Kasumi-1 (cell line): ENCODE results near the gene KIF18B.

Experiments
- DNase-seq, 2 experiments: peaks; one replicate each; lab custom pipeline; 2025; lab: John Stamatoyannopoulos, UW

KIF18B gene

DNA sequence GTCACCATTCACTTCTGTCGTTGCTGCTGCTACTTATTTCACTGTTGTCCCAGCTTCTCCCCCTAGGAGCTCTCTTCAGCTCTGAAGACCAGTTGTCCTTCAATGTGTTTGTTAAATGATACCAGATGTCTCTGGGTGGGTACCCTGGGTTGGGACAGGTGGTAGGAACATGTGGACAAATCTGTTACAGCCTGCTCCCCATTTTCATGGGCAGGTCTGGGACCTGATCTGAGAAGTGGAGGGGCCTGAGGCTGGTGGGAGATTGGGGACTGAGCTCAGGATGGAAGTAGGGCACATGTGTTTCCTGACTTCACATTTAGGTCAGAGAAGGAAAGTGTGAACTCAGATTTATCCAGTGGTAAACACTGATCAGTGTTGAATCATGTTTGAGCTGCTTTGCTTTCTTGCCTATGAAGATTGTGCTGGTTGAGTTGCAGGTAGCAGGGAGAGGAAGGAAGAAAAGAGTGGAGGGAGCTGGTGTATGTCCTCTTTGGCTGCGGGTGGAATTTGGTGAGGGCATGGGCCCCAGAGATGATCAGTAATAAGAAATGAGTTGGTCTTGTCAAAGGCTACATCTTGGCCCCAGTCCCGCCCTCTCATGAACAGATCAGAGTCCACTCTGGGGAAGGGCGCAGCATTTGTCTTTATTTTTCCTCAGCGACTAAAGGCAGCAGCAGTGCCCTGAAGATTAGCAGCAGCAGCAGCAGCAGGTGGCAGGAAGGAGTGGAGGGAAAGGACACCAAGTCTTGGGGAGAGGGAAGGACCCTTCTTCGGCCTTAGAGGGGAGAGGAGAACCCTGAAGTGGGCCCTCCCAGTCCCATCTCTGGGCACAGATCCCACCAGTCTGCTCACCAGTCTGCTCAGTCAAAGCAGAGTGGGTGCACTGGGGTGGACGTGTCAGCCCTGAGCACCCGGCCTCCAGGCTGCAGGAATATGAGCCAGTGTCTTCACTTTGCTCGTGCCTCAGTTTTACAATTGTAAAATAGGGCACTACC, 42.3 kb downstream of the KIF18B start:
- no peak for DNase-seq

GRCh38 chr17:44904001-44904984, 43.3 kb downstream of the KIF18B start:
- no peak for DNase-seq

- DNase-seq: no peak
Measured at GRCh38 chr17:44903012-44903685, 44.4 kb downstream of the KIF18B start.

DNA sequence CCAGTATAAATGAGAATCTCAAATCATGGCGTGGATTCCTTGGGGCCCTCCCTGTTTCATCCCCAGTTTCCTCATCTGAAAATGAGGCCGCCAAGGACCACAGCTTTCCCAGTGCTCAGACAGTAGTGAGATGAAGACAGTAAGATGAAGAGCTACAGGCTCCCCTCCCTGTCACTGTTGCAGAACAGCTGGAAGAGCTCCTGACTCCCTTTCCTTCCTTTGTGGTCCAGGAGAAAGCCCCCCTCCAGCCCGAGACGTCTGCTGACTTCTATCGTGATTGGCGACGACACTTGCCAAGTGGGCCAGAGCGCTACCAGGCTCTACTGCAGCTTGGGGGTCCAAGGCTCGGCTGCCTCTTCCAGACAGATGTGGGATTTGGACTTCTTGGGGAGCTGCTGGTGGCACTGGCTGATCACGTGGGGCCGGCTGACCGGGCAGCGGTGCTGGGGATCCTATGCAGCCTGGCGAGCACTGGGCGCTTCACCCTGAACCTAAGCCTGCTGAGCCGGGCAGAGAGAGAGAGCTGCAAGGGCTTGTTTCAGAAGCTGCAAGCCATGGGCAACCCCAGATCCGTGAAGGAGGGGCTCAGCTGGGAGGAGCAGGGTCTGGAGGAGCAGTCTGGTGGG, 45.3 kb downstream of the KIF18B start:
- no peak for DNase-seq

GRCh38 chr17:44901411-44901921, 46.1 kb downstream of the KIF18B start:
- DNase-seq: no peak

- DNase-seq: no peak
Measured at GRCh38 chr17:44900894-44901293, 46.7 kb downstream of the KIF18B start.

DNA sequence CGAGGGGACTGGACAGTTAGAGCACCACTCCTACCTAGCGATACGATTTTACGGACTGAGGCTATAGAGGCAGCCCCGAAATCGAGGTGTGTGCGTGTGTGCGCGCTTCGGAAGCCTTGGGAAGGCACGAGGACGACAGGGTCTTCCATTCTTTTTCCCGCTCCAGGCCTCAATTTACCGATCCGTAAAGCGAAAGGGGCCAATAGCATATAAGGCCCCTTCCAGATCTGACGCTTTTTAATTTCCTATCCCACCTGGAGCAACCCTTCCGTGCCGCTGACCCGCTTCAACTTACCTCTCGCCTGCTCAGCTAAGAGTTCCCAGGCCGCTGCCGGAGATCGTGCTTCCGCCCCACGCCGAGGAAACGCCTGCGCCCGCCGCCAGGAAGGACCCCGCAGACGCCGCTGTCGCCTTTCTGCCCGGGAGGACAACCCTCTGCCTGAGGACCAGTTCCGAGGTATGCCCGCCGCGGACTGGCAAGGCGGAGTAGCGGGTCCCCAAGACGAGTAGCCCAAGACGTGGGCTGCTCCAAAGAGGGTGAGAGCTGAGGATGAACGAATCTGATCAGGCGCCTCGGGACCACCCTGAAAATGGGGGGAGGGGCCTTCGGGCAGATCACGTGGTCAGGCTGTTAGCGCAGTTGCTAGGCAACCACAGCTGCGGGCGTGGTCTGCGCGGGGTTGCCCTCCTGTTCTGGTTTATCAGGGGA, 48.3 kb downstream of the KIF18B start, which contains the start of gene EFTUD2:
Gene EFTUD2 (minus strand): TSS at position 372 of the 709 bp plus-strand sequence. CDS start 4,924 bp downstream, outside the sequence.
- DNase-seq: peak; percentile 81 to 87

GRCh38 chr17:44898768-44899073, 48.9 kb downstream of the KIF18B start:
- DNase-seq: peak; percentile 78 to 79

- no peak for DNase-seq
Measured at GRCh38 chr17:44894642-44895041, 52.9 kb downstream of the KIF18B start.

DNA sequence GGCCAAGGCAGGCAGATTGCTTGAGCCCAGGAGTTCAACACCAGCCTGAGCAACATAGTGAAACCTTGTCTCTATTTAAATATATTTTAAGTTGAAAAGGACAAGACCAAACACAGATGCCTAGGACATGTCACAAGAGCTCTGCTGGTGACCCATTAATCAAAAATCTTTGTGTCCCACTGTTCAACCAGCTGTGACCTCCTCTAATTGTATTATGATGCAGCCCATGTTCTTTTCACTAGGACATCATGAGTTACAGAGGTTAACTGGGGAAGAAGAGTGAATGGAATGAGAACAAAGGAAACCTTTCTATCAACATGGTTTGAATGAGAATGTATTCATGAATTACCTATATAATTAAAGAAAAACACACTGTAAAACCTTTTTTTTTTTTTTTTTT, 55.3 kb downstream of the KIF18B start:
- no peak for DNase-seq

DNA sequence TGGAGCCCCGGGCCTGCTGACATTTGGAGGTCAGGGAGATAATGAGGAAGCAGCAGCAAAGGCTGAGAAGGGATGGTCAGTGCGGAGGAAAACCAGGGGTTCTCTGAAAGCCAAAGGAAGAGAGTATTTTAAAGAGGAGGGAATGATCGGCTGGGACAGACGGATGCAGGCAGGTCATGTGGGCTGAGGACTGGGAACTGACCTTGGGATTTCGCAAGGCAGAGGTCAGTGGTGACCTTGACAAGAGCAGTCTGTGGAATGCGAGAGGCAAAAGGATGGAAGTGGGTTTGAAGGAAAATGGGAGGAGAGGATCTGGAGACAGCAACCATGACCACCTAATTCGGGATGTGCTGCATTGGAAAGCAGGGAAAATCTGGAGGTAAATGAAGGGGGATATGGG, 58.6 kb downstream of the KIF18B start:
- no peak for DNase-seq

- peak; percentile 71 to 79 for DNase-seq
Measured at GRCh38 chr17:44887971-44888954, 59.3 kb downstream of the KIF18B start.

- DNase-seq: no peak
Measured at GRCh38 chr17:44887016-44887415, 60.6 kb downstream of the KIF18B start.

DNA sequence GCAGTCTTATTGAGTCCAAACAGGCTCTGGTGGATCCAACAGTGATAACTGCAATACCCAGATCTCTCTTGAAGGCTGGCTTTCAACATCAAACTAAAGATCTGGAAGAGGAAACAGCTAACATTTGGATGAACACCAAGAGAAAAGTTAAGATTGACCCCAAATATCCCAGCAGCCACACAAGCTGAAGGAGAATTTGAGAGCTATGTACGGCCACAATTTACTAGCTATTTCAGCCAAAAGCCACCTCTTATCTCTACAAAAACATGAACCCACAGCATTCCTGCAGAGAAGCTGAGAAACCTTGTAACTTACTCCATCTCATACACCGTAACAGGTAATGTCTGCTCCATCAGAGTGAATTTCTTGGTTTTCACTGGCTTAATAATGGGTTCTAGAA, 62.6 kb downstream of the KIF18B start:
- DNase-seq: no peak

- no peak for DNase-seq
Measured at GRCh38 chr17:44881145-44881544, 66.4 kb downstream of the KIF18B start.

DNA sequence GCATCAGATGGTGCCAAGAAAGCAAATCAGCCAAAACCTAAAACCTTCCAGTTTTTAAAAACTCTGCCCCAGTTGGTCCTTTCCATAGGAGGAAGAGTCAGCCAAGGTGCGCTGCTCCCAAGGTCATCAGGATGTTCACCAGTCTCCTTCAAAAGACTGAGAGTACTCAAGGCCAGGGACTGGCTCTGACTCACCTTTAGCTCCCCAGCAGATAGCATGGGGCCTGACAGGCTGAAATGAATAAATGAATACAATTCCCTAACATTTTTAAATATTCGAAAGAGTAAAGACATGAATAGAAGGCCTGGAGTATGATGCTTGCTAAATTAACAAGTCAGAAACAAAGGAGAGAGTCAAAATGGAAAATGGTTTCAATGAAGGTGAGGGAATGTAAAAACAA, 67.5 kb downstream of the KIF18B start:
- no peak for DNase-seq

DNA sequence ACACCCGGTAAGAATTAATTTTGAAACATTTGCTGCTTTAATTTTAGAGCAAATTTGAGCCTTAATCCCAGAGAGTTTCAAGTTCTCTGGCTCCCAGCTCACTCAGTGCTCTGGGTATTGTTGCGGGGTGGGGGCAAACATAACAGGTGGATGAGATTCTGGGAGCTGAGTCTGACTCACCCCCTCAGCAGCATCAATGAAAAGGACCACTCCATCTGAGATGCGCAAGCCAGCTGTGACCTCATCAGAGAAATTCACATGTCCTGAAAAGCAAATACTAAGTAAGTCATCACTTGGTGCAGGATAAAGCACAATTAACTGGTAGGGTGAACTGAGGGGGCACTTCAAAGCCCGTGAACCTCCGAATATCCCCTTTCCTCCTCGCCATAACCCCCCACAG, 68.2 kb downstream of the KIF18B start:
- no peak for DNase-seq

DNA sequence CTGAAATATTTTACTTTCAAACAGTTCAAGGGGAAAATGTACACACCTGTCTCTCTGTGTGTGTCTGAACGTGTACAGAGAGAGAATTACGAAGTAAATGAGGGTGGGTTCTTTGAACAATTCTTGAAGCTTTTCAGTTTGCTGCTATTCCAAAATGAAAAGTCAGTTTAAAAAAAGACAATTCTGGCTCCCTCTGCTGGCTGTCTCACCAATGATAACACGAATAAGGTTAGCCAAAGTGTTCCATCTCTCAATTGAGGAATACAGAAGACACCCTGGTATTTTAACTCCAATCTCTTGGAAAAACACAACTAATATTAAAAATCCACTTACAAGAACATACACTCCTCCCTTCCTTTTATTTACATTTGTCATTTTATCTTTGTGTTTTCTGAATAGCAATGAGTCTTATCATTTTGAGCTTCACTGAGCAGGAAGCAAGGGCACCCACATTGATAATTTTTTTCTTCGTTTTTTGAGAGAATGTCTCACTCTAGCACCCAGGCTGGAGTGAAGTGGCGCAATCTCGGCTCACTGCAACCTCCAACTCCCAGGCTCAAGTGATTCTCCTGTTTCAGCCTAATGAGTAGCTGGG, 68.8 kb downstream of the KIF18B start:
- peak; percentile 46 to 62 for DNase-seq

GRCh38 chr17:44877121-44877520, 70.5 kb downstream of the KIF18B start:
- DNase-seq: no peak
